NCI-H2171 treated with DMSO at 0.1 percent for 48 hours (cell line): ENCODE results near the gene RPRML.
A peak's percentile ranks its signal among the peaks of the same experiment; 100 is the strongest.
"Not testable (repeated sequence)": the region's sequence is repeated elsewhere in the genome, so short reads cannot be mapped to it uniquely, and the experiment has no call there.

Source experiments
- DNase-seq: peaks from one replicate; lab custom pipeline; 2025; lab: John Stamatoyannopoulos, UW

The RPRML gene

DNA sequence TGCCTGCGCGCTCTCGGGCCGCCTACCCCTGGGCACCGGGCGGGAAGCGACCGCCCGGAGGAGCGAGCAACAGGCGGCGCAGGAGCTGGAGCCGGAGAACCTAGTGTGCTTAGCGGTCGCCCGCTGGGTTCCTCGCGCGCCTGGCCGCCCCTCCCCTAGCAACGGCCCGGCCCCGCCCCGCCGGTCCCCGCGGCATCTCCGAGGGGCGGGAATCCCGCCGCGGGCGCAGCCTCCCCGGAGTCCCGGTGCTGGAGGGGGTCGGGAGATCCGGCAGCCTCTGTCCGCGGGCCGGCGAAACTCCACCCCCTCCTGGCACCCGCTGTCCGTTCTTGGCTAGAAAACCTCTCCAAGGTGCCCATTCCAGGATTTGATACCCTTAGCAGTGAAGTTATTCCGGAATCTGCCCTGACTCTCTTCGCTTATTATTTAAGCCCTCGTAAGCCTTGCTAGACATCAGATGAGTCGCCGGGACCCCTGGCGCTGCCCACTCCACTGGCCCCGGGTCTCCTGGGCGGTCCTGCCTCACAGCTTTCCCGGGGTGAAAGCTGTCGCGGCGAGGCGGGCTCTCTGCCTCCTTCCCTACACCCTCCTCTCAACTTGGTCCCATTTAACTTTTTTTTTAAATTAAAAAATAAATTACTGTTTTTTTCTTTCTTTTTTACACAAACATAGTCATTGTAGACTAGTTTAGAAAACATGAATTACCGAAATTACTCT, at the start of gene RPRML:
RPRML (minus strand) TSS at position 107 of the 717 bp plus-strand sequence. CDS start 246 bp downstream, outside the sequence.
- peak; percentile 74 for DNase-seq

DNA sequence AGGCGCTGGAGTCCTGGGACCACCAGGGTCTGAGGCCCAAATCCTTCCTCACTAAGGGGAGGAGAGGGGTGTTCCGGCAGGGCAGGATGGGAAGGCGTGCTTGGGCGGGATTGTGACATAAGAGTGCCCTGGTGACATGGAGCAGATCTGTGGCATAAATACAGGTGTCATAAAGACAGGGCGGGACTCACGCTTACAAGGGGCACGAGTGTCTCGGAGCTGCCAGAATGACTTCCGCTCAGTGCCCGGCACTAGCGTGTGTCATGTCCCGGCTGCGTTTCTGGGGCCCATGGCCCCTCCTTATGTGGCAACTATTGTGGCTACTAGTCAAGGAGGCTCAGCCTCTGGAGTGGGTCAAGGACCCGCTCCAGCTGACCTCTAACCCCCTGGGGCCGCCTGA, 37.9 kb upstream of the RPRML start:
- DNase-seq: not testable (repeated sequence)

DNA sequence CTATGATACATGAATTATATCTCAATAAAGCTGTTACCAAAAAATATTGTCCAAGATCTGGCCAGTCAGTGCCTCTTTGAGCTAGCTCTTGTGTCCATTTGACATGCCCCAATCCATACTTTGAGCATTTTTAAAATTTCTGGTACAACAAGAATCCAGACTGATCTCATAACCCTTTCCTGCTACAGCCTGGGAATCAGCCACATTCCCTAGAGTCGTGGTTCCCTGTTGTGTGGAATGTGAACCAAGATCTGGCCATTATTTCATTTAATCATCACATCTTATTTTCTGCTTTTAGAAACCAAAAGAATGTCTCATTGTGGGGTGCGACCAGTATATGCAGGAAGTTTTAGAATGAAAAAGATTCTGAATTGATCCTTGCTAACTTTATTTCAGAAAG, 34.3 kb upstream of the RPRML start:
- DNase-seq: no peak

DNA sequence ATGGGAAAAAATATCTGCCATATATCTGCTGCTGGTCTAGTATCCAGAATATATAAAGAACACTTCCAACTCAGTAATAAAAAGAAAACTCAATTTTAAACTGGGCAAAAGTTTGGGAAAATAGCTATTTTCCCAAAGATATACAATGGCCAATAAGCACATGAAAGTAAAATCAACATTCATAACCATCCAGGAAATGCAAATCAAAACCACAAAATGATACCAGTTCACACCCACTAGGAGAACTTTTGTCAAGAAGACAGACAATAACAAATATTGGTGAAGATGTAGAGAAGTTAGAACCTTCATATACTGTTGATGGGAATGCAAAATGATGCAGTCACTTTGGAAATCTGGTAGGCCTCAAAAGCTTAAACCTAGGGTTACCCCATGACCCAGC, 33.4 kb upstream of the RPRML start:
- DNase-seq: no peak

DNA sequence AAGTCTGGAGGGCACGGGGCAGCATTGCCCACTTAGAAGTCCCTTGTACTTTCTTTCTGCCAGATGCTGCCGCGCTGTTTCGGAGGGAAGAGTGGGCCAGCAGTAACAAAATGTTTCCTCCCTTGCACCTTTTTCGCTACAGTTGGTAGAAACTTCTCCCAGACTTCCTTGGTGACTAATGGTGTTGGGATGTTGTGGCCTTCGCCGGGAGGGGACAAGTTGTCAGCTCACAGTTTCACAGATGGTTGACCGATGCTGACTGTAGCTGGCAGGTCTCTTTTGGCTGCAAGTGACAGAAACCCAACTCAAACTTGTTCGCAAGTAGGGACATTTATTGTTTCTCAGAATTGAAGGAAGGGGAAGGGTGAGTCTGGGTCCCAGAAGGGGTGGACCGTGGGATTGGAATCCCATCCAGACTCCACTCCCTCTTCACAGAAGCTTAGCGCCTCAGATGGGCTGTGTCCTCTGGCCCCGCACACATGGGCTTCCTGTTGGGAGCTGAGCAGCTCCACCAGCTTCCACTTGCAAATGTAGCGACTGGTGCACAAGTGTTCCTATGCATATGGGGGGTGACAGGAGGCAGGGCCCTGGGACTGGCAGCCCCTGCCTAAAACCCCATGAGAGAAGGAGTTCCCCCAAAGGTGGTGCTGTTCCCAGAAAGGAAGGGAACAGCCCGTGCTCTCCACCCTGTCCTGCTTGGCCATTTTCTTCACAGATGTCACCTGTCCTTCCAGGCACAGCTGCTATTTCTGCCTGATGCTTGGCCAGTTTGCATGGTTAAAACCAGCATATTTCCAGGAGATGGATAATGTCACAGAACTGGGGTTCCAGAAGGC, 30.9 kb upstream of the RPRML start:
- no peak for DNase-seq

DNA sequence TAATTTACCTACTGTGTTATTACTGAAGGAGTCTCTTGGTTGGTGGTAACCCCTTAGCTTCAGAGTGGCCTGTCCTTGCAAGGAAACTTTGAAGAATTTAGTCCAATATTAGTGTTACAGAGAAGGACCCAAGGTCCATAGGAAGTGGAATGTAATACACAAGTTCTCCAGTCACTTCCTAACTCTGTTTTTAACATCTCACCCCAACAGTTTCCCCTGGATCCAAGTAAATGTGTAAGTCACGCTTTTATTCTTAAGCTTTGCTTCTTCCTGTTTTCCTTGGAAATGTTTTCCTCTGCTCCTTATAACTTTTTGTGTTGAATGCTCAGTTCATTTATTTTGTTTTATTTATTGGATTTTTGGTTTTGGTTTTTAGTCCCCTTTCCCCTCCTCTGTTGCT, 25.9 kb upstream of the RPRML start:
- DNase-seq: no peak

DNA sequence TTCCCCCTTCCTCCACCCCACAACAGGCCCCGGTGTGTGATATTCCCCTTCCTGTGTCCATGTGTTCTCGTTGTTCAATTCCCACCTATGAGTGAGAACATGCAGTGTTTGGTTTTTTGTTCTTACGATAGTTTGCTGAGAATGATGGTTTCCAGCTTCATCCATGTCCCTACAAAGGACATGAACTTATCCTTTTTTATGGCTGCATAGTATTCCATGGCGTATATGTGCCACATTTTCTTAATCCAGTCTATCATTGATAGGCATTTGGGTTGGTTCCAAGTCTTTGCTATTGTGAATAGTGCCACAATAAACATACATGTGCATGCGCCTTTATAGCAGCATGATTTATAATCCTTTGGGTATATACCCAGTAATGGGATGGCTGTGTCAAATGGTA, 24.8 kb upstream of the RPRML start:
- DNase-seq: not testable (repeated sequence)

DNA sequence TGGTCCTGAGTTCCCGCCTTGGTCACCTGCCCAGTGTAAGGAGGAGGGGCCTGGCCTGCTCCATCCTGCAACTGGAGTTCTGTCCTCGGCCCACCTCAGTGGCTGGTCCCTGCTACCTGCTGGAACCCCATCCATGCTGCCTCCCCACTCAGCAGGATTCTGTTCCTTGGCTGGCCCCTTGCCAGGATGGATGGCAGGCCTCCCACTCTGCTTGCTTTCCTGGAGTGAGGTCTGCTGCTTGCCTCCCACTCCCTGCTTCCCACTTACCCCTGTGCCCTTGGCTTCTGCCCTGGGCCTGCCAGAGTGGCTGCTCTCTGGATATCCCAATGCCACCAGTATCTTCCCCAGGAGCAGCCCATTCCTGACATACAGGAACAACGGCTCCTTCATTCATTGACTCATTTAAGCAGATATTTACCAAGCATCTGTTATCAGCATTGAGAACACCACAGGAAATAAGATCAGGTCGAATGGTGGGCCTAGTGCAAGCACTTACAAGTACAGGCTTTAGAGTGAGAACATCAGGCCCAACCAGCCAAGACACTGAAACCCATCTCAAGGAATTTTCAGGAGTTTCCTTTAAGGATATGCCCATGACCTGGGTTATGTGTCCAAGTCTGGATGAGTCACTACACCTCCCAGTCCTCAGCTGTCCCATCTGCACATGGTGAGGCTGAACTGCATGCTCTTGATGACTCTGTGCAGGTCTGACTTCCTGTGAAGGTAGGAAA, 17.0 kb upstream of the RPRML start:
- DNase-seq: no peak

DNA sequence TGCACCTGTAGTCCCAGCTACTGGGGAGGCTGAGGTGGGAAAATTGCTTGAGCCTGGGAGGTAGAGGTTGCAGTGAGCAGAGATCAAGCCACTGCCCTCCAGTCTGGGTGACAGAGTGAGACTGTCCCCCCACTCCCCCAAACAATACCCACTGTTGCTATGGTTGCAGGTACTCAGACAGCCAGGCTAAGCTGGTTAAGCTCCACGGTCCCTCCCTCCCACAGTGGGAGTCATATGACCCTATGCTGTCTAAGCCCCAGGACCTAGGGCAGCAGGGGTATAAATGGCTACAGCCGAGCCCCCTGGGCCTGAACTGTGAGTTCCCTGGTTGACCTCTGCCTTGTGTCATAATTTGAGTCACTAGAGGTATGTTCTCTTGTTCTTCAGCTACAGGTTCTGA, 15.9 kb upstream of the RPRML start:
- no peak for DNase-seq

DNA sequence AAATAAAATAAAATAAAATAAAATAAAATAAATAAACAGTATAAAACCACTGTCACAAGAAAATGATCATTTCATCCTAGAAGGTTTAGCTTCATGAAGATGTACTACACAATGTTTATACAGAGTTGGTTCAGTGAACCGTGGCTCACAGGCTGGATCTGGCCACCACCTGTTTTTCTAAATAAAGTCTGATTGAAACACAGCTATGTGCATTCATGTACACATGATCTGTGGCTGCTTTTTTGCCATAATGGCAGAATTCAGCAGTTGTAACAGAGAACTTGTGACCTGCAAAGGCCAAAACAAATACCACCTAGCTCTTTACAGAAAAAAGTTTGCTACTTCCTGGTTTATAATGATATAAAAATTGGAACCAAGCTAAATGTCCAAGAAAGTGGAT, 12.6 kb upstream of the RPRML start:
- DNase-seq: peak; percentile 50

DNA sequence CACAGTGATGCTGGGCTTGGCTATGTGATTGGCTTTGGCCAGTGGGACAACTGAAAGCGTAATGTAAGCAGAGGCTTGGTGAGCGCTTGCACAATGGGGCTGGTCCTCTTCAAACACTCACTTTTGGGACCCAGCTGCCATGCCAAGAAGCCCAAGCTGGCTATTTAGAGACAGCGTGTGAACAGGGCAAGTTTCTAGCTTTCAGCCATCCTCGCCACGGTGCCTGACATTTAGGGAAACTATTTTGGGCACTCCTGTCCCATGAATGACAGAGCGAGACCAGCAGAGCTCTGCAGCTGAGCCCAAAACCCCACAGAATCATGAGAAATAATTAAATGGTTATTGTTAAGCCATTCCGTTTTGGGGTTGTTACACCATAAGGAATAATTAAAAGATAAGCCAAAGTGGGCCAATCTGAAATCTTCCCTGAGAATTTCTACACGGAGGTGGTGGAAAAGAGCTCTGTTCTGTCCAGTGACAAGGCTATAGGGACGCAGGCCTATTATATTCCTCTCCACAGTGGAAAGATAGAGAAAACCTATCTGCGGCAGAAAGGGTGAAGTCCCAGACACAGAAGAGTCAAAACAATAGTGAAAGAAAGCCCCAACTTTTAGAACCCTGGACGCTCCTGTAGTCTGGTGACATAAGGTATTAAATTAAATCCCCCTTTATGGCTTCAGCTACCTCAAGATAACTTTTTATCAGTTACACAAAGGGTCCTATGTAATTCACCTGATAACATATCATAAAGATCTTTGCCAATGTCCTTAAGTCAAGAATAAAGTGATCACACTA, 10.8 kb upstream of the RPRML start:
- no peak for DNase-seq

DNA sequence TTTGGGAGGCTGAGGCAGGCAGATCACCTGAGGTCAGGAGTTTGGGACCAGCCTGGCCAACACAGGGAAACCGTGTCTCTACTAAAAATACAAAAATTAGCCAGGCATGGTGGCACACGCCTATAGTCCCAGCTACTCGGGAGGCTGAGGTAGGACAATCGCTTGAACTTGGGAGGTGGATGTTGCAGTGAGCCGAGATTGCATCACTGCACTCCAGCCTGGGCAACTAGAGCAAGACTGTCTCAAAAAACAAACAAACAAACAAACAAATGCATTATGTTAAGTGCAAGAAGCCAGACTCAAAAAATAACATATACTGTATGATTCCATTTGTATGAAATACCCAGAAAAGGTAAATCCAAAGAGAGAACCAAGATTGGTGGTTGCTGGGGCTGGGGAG, 8.9 kb upstream of the RPRML start:
- DNase-seq: not testable (repeated sequence)

DNA sequence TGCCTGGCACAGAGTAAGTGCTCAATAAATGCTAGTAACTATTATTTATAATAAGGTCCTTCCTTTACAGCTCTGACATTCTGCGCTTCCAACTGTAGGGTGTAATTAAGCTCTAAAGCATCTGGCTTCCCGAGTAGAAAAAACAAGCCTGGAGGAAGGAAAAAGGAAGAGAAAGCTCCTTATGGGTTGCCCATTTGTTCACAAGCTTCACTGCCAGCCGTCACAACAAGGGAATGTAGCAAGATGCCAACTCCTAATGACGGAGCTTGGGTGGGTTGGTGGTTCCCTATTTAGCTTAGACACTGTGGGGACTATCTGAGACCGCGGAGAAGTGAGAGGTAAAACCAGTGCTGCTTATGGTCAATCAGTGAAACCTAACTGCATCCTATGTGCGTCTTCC, 7.3 kb upstream of the RPRML start:
- peak; percentile 50 for DNase-seq

DNA sequence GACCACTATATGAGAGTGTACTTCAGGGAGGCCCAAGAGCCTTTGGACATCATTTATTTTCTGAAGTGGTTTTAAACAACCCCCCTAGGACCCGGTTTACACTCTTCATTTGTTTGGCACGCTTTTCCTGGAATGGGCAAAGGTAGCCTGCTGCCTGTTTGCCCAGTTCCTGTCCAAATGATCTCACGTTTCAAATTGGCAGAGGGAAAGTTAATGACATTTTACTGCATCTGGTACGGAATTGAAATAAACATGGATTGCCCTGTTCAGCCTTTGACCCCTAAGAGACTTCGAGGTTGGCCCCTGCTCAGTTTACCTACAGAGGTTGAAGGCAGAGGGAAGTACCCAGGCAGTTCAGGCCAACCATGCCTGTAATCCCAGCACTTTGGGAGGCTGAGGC, 5.8 kb upstream of the RPRML start:
- peak; percentile 72 for DNase-seq

DNA sequence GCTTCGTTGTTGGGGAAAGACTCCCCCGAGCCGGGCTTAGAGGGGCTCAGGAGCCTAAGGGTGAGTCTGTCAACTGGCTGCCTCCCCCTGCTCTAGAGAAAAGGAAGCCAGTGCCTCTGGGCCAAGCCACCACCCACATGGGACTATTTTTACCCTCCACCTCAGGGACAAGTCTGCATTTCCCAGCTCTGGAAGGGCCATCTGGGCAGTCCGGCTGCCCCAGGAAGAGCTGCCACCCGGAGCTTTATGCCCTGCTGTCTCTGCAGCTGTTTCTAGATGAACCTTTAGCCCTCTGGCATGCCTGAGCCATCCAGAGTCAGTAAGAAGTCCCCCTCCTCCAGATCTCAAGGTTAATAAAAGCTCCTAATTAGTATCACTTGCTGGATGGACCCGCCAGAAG, 5.3 kb upstream of the RPRML start:
- DNase-seq: peak; percentile 83

DNA sequence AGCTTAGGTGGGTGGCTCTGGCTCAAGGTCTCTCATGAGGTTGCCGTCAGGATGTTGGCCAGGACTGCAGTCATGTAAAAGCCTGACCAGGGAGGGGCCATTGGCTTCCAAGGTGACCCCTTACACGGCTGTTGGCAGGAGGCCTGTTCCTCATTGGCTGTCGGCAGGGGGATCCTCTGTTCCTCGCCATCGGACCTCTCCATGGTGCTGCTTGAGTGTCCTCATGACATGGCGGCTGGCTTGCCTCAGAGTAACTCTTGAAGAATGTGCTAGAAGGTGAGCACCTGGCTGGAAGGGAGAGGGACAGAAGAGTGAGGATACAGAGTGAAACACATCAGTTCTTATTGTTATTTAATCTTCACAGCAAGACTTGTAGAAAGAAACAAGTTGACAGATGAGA, 4.7 kb upstream of the RPRML start:
- DNase-seq: no peak

DNA sequence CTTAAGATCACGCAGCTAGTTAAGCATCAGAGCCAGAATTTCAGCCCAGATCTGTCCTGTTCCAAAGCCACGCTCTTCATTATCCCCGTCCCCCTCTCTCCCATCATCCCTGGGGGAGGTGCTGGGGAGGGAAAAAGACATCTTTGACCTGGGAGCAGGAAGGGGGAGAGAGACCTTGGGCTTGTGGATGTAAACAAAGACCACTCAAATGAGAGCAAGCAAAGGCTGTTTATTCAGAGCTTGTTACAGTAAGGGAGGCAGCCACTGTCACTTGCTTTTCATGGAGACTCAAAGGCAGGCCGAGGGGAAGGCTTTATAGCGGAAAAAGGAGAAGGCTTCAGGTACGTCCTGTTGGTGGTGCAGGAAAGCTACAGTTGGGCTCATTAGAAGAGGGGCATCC, 3.5 kb upstream of the RPRML start:
- DNase-seq: no peak

DNA sequence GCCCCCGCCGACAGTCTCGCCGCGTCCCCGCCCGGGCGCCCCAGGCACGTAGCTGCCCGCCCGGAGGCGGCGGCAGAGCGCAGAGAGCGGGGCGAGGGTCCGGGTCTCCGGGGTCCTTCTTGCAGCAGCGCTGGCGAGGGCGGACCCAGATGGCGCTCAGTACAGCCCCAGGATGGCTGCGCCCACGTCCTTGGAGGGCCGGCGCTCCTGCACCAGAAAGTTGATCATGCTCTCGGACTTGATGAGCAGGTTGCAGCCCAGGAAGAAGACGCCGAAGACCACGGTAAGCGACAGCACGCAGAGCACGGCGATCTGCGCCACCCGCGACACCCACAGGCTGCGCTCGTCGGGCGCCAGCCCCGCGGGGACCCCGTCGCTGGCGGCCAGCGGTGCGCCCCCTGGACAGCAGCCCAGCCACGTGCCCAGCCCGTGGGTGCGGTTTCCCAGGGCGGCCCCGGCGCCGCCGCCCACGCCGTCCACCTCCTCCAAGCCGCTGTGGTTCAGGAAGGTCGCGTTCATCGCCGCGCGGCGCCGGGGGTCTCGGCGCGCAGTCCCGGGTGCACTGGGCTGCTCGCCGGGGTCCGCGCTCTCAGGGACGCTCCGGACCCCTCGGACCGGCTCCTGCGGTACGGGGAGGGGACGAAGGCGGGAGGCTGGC, 435 bp downstream of the RPRML start:
- peak; percentile 24 for DNase-seq

DNA sequence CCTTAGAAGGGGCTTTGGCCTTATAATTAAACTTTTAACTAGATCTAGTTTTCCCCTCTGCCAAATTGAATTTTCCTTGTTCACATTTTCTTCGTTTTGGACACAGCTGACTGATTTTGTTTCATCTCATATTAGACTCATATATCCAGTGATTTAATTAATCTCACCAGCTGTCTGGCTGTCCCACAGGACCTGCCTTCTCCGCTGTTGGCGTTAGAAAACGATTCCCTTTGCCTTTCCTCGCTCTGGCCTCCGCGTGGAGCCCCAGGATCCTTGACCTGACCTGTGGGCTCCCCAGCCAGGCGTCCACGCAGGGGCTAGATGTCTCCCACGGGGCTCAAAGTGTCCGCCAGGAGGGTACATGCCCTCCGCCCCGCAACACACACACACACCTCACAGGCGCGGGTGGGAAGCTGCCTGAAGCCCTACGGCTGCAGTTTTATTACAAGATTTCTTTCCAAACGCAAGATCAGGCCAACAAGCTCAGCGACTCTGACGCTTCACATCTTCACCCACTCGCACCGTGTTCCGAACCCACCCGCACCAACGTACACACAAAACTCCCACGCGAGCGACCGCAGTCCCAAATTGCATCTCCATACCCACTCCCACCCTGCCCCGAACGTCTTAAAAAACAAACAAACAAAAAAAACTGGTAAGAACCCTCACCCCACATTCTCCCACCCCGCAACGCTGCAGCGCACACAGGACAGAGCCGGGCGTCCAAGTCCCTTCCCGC, 1.1 kb downstream of the RPRML start:
- no peak for DNase-seq

DNA sequence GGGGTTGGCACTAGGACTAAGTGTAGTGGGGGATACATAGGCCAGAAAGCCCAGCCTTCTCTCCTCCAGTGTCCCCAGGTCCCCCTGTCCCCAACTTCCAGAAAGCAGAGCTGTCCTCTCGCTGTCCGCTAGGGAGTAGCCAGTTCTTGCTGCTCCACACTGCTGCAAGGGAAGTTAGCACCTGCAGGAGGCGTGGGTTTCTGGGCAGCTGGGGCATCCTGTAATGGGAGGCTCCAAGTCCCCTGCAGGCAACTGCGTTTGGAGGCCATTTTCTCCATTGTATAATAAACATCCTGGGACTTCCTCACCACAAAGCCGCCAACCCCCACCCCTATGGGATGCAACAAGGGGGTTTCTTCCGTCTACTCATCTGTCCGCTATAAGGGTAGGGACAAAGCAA, 1.7 kb downstream of the RPRML start:
- DNase-seq: peak; percentile 87
